ENCODE results near the gene PCDHAC2.

DNA sequence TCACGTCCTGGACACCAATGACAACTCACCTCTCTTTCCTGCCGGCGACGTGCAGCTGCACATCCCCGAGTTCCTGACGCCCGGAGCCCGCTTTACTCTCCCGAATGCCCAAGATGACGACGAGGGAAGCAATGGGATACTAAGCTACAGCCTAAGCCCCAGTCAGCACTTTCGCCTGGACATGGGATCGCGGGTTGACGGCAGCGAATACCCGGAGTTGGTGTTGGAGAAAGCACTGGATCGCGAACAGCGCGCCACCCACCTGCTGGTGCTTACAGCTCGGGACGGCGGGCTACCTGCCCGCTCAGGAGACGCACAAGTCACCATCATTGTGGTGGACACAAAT is 39.1 kb upstream of the PCDHAC2 start:
- TF ChIP-seq CTCF (IDR thresholded peaks at IDR 0.05; ENCODE audit: extremely low read depth in 1 of 2, insufficient read depth in 1 of 2, low read depth in 1 of 2, low read length in 2 of 2) (no peak), POLR2A (IDR thresholded peaks at IDR 0.05; ENCODE audit: low read depth, low read length) (no peak), GATA2 (IDR thresholded peaks at IDR 0.05; ENCODE audit: insufficient read depth, insufficient read length, low read depth, low read length) (no peak), POLR2AphosphoS5 (IDR thresholded peaks at IDR 0.05; ENCODE audit: insufficient read depth, low read depth, low read length) (no peak), MYC (IDR thresholded peaks at IDR 0.05; ENCODE audit: low read depth, low read length) (no peak), MAX (IDR thresholded peaks at IDR 0.05; ENCODE audit: insufficient read depth, insufficient read length) (no peak)
